OCI-LY1 (cell line): ENCODE data around the gene MID2.
"Not testable (repeated sequence)": the region's sequence is repeated elsewhere in the genome, so short reads cannot be mapped to it uniquely, and the experiment has no call there.

Source experiments
- H2AFZ ChIP-seq: fragments of 200-600 bp; sonication (generic), shearing (Covaris generic); 2 replicates; pipeline ENCODE4 v1.6.0; 2014; ENCODE audit warnings: antibody characterized with exemption, mild to moderate bottlenecking, low read length
- H3F3A ChIP-seq: fragments of 200-600 bp; sonication (generic), shearing (Covaris generic); 2 replicates; pipeline ENCODE4 v1.6.0; 2014; ENCODE audit warnings: mild to moderate bottlenecking, antibody characterized with exemption, low read length, moderate library complexity; ENCODE audit not compliant: insufficient read depth
- H3K27ac ChIP-seq: fragments of 200-600 bp; sonication (generic); 2 replicates; pipeline ENCODE4 v1.5.1; 2014; ENCODE audit warnings: low read length, mixed run types, mild to moderate bottlenecking, low read depth; ENCODE audit not compliant: poor library complexity, severe bottlenecking
- H3K27me3 ChIP-seq: fragments of 200-600 bp; sonication (generic); 2 replicates; pipeline ENCODE4 v1.6.0; 2014; ENCODE audit warnings: antibody characterized with exemption, mild to moderate bottlenecking, low read length, moderate library complexity; ENCODE audit not compliant: insufficient read depth
- H3K36me3 ChIP-seq: fragments of 200-600 bp; sonication (generic); 2 replicates; pipeline ENCODE4 v1.6.1; 2014; ENCODE audit warnings: mild to moderate bottlenecking, antibody characterized with exemption, low read length, moderate library complexity, mixed read lengths; ENCODE audit not compliant: insufficient read depth
- H3K4me1 ChIP-seq: fragments of 200-600 bp; sonication (generic); 2 replicates; pipeline ENCODE4 v1.5.1; 2014; ENCODE audit warnings: mild to moderate bottlenecking, low read length, moderate library complexity; ENCODE audit not compliant: insufficient read depth, severe bottlenecking
- H3K4me2 ChIP-seq: fragments of 200-600 bp; sonication (generic), shearing (Covaris generic); 2 replicates; pipeline ENCODE4 v1.6.1; 2014; ENCODE audit warnings: low read length
- H3K4me3 ChIP-seq: fragments of 200-600 bp; sonication (generic); 2 replicates; pipeline ENCODE4 v1.5.1; 2014; ENCODE audit warnings: low read length, low read depth, mild to moderate bottlenecking, mixed read lengths; ENCODE audit not compliant: poor library complexity, severe bottlenecking
- H3K79me2 ChIP-seq: fragments of 200-600 bp; shearing (Covaris generic); 2 replicates; pipeline ENCODE4 v1.6.1; 2016; ENCODE audit warnings: mixed run types, low read length, mixed read lengths; ENCODE audit not compliant: insufficient read depth
- H3K9ac ChIP-seq: fragments of 200-600 bp; sonication (generic), shearing (Covaris generic); 2 replicates; pipeline ENCODE4 v1.6.1; 2014; ENCODE audit warnings: mild to moderate bottlenecking, low read length, mixed read lengths
- H3K9me2 ChIP-seq: fragments of 200-600 bp; sonication (generic), shearing (Covaris generic); 2 replicates; pipeline ENCODE4 v1.6.1; 2014; ENCODE audit warnings: low read depth, mild to moderate bottlenecking, low read length, mixed read lengths
- H3K9me3 ChIP-seq: fragments of 200-600 bp; shearing (Covaris generic); 2 replicates; pipeline ENCODE4 v1.6.1; 2014; ENCODE audit warnings: low read length, mixed read lengths
- H4K20me1 ChIP-seq: fragments of 200-600 bp; sonication (generic), shearing (Covaris generic); 2 replicates; pipeline ENCODE4 v1.6.0; 2016; ENCODE audit warnings: mild to moderate bottlenecking, low read length; ENCODE audit not compliant: insufficient read depth
- EZH2 ChIP-seq: fragments of 200-600 bp; sonication (generic), shearing (Covaris generic); IDR thresholded peaks from 2 replicates; pipeline ENCODE4 v1.8.0; 2017; ENCODE audit warnings: borderline replicate concordance, mixed run types, mild to moderate bottlenecking, antibody characterized with exemption, low read length, moderate library complexity, mixed read lengths
- TF ChIP-seq, protein P1 (sequence below): fragments of 200-600 bp; sonication (generic), shearing (Covaris generic); IDR thresholded peaks from 2 replicates; pipeline ENCODE4 v1.5.1; 2017; ENCODE audit warnings: mild to moderate bottlenecking, antibody characterized with exemption, low read length, moderate library complexity, mixed read lengths

Gene MID2

DNA sequence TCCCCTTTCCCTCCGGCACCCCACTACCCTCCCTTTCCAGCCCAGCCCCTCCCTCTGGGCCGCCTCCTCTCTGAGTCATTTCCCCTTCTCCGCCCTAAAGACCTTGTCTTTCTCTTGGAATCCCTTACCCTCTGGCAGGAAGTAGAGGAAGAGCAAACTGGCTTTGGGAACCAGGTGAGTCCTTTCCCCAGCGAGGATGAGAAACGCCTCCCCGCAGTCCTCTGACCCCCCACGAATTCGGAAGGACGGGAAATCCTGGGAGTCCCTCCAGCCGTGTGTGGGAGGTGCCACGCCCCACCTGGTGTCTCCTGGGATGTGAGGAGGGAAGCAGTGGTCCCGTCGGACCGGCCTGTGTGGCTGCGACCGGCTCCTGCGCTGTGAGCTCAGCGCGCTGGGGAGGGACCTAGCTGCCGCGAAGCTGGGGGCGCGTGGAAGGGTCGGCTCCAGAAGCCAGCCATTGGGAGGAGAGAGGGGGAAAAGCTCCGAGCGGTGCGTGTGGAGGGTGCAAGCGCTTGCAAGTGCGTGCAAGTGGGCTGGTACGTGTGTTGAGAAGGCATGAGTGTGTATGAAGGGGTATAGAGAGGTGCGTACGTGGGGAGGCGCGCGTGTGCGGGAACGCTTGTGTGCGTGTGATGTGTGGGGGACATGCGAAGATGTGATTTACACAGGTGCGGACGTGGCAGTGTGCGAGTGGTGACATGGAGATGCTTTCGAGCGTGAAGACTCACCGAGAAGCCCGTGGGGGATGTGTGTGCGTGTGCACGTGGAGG lies 110.2 kb downstream of the MID2 start:
- Histone ChIP-seq H4K20me1 (no peaks in the 10 kb centered on the region), H3K4me1 (no peaks in the 10 kb centered on the region), H3K4me3 (no peak overlapping the region), H3K27ac (no peak overlapping the region), H3K27me3 (no peaks in the 10 kb centered on the region), H3K9me2 (no peaks in the 10 kb centered on the region), H3K9me3 (no peaks in the 10 kb centered on the region), H3K79me2 (no peaks in the 10 kb centered on the region), H3F3A (no peaks in the 10 kb centered on the region), H3K9ac (no peak overlapping the region), H3K36me3 (no peaks in the 10 kb centered on the region), H2AFZ (no peak overlapping the region), H3K4me2 (no peak overlapping the region)
- no peak for TF ChIP-seq EZH2
- TF ChIP-seq, protein P1, sequence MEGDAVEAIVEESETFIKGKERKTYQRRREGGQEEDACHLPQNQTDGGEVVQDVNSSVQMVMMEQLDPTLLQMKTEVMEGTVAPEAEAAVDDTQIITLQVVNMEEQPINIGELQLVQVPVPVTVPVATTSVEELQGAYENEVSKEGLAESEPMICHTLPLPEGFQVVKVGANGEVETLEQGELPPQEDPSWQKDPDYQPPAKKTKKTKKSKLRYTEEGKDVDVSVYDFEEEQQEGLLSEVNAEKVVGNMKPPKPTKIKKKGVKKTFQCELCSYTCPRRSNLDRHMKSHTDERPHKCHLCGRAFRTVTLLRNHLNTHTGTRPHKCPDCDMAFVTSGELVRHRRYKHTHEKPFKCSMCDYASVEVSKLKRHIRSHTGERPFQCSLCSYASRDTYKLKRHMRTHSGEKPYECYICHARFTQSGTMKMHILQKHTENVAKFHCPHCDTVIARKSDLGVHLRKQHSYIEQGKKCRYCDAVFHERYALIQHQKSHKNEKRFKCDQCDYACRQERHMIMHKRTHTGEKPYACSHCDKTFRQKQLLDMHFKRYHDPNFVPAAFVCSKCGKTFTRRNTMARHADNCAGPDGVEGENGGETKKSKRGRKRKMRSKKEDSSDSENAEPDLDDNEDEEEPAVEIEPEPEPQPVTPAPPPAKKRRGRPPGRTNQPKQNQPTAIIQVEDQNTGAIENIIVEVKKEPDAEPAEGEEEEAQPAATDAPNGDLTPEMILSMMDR = no peak

DNA sequence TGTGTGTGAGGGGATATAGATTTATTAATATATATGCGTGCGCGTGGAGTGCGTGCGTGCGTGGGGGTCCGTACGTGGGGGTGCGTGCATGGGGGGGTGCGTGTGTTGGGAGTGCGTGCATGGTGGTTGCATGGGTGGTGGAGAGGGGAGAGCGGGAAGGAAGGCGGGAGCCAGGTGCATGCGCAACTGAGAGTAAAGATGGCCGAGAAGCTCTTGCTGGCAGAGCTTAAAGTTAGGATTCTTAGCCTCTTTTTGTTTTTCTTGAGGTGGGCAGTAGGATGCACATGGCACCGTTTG lies 110.7 kb downstream of the MID2 start:
- no peaks in the 10 kb centered on the region for H3K9me3 ChIP-seq
- TF ChIP-seq, protein P1 = no peak
- TF ChIP-seq EZH2 = no peak
- no peak overlapping the region for H3K9ac ChIP-seq
- no peak overlapping the region for H3K27ac ChIP-seq
- H4K20me1 ChIP-seq = no peaks in the 10 kb centered on the region
- no peak overlapping the region for H2AFZ ChIP-seq
- no peaks in the 10 kb centered on the region for H3K4me1 ChIP-seq
- H3K27me3 ChIP-seq = no peaks in the 10 kb centered on the region
- no peaks in the 10 kb centered on the region for H3K36me3 ChIP-seq
- H3K4me3 ChIP-seq = no peak overlapping the region
- H3K79me2 ChIP-seq = no peaks in the 10 kb centered on the region
- H3F3A ChIP-seq = no peaks in the 10 kb centered on the region
- no peaks in the 10 kb centered on the region for H3K9me2 ChIP-seq
- no peak overlapping the region for H3K4me2 ChIP-seq

DNA sequence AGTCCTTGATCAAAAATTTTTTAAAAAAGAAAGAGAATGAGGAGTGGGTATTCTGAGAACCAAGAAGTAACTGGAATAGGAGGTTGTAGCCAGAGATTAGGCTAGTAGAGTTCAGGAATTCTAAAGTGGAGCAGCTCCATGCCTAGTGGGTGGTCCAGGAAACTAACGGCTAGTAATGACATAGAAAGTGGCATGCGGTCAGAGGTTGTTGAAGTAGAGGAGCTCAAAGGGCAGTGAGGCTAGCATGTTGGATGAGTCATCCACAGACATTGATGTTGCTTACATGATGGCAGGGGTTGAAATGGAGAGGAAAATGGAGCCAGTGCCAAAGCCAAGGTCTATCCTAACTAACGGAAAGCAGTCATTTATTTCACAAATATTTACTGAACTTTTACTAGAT lies 114.4 kb downstream of the MID2 start:
- H2AFZ ChIP-seq = no peak overlapping the region
- no peak overlapping the region for H3K9ac ChIP-seq
- H3K4me1 ChIP-seq = no peaks in the 10 kb centered on the region
- no peaks in the 10 kb centered on the region for H3K9me3 ChIP-seq
- TF ChIP-seq, protein P1 = no peak
- no peak for TF ChIP-seq EZH2
- H3F3A ChIP-seq = no peaks in the 10 kb centered on the region
- no peaks in the 10 kb centered on the region for H3K27me3 ChIP-seq
- H3K9me2 ChIP-seq = no peaks in the 10 kb centered on the region
- no peak overlapping the region for H3K4me3 ChIP-seq
- no peaks in the 10 kb centered on the region for H3K36me3 ChIP-seq
- H3K27ac ChIP-seq = no peak overlapping the region
- H4K20me1 ChIP-seq = no peaks in the 10 kb centered on the region
- no peak overlapping the region for H3K4me2 ChIP-seq
- no peaks in the 10 kb centered on the region for H3K79me2 ChIP-seq

DNA sequence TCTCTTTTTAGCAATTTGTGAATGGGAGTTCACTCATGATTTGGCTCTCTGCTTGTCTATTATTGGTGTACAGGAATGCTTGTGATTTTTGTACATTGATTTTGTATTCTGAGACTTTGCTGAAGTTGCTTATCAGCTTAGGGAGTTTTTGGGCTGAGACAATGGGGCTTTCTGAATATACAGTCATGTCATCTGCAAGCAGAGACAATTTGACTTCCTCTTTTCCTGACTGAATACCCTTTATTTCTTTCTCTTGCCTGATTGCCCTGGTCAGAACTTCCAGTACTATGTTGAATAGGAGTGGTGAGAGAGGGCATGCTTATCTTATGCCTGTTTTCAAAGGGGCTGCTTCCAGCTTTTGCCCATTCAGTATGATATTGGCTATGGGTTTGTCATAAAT lies 129.7 kb downstream of the MID2 start:
- not testable (repeated sequence) for H3K9me3 ChIP-seq, H3F3A ChIP-seq, H3K4me1 ChIP-seq, H3K27ac ChIP-seq, H2AFZ ChIP-seq, H3K4me2 ChIP-seq, H3K79me2 ChIP-seq, H3K4me3 ChIP-seq, H4K20me1 ChIP-seq, H3K36me3 ChIP-seq, H3K9me2 ChIP-seq, H3K9ac ChIP-seq, H3K27me3 ChIP-seq
